BLaER1 treated with 17β-estradiol and CSF1 and Interleukin-3, amounts not matched to agents 10 nM and 100 nM (cell line): Measurements from ENCODE around the gene GBX1.
A peak's percentile ranks its signal among the peaks of the same experiment; 100 is the strongest.

Source experiments
- H3K27ac ChIP-seq, 11 experiments: shearing (Covaris generic); formaldehyde crosslinking; 2 replicates each; pipeline ENCODE4 v1.8.1; 2022
- H3K27me3 ChIP-seq, 11 experiments: shearing (Covaris generic); formaldehyde crosslinking; 2 replicates each; pipeline ENCODE4 v1.8.1; 2022
- H3K36me3 ChIP-seq, 11 experiments: shearing (Covaris generic); formaldehyde crosslinking; 2 replicates each; pipeline ENCODE4 v1.8.1; 2022
- H3K4me1 ChIP-seq, 10 experiments: shearing (Covaris generic); formaldehyde crosslinking; 2 replicates each; pipeline ENCODE4 v1.8.1; 2022
- H3K4me2 ChIP-seq, 11 experiments: shearing (Covaris generic); formaldehyde crosslinking; 2 replicates each; pipeline ENCODE4 v1.8.1; 2022
- H3K4me3 ChIP-seq, 10 experiments: shearing (Covaris generic); formaldehyde crosslinking; 2 replicates each; pipeline ENCODE4 v1.8.1; 2022
- H3K9ac ChIP-seq, 11 experiments: shearing (Covaris generic); formaldehyde crosslinking; 2 replicates each; pipeline ENCODE4 v1.8.1; 2022
- H3K9me3 ChIP-seq, 11 experiments: shearing (Covaris generic); formaldehyde crosslinking; replicated peaks in 1 of 11; 2 replicates each; pipeline ENCODE4 v1.8.1; 2022
- H4K20me1 ChIP-seq, 11 experiments: shearing (Covaris generic); formaldehyde crosslinking; 2 replicates each; pipeline ENCODE4 v1.8.1; 2022
- Cebpa-rat ChIP-seq, 11 experiments: shearing (Covaris generic); IDR thresholded peaks; 2 replicates each; pipeline ENCODE4 v1.8.1; 2022

GBX1 gene

GRCh38 chr7:151125470-151125845, 42.0 kb downstream of the GBX1 start:
- Histone ChIP-seq H3K27ac (no peak overlapping the region), H3K4me1 (peaks cover 0 to 24% (median 9%) of the 10 kb centered on the region in 10 experiments; a peak in 13 of 20 replicates)

GRCh38 chr7:151124899-151125399, 42.5 kb downstream of the GBX1 start:
- Histone ChIP-seq H3K4me2 (peak overlapping the region in 1 of 11 experiments; percentile 7; a peak in 1 of 22 replicates), H3K27me3 (no peaks in the 10 kb centered on the region), H3K9ac (no peak overlapping the region), H3K9me3 (no peaks in the 10 kb centered on the region), H3K4me1 (peaks cover 0 to 21% (median 5%) of the 10 kb centered on the region in 10 experiments; a peak in 13 of 20 replicates), H3K36me3 (peaks cover 22 to 98% (median 76%) of the 10 kb centered on the region in 11 experiments), H4K20me1 (peaks cover 29 to 99% (median 75%) of the 10 kb centered on the region in 11 experiments), H3K27ac (no peak overlapping the region), H3K4me3 (no peak overlapping the region)
- no peak for TF ChIP-seq Cebpa-rat (IDR thresholded peaks at IDR 0.05)

More at GRCh38 chr7:151125470-151125845, 42.0 kb downstream of the GBX1 start:
- no peak for TF ChIP-seq Cebpa-rat (IDR thresholded peaks at IDR 0.05)
- Histone ChIP-seq H3K4me2 (no peak overlapping the region), H3K36me3 (peaks cover 23 to 98% (median 76%) of the 10 kb centered on the region in 11 experiments), H3K4me3 (no peak overlapping the region), H3K9me3 (no peaks in the 10 kb centered on the region), H3K27me3 (no peaks in the 10 kb centered on the region), H3K9ac (no peak overlapping the region), H4K20me1 (peaks cover 27 to 99% (median 75%) of the 10 kb centered on the region in 11 experiments)

GRCh38 chr7:151124481-151124880, 43.0 kb downstream of the GBX1 start:
- no peak for TF ChIP-seq Cebpa-rat (IDR thresholded peaks at IDR 0.05)
- Histone ChIP-seq H4K20me1 (peaks cover 29 to 100% (median 76%) of the 10 kb centered on the region in 11 experiments), H3K9me3 (no peaks in the 10 kb centered on the region), H3K4me2 (no peak overlapping the region; a peak in 1 of 22 replicates), H3K27ac (no peak overlapping the region), H3K36me3 (peaks cover 24 to 98% (median 77%) of the 10 kb centered on the region in 11 experiments), H3K4me3 (no peak overlapping the region), H3K27me3 (no peaks in the 10 kb centered on the region), H3K9ac (no peak overlapping the region), H3K4me1 (peaks cover 0 to 17% (median 3%) of the 10 kb centered on the region in 10 experiments; a peak in 6 of 20 replicates)

GRCh38 chr7:151123822-151124464, 43.6 kb downstream of the GBX1 start:
- no peak overlapping the region for H3K4me3 ChIP-seq
- H3K27me3 ChIP-seq, result no peaks in the 10 kb centered on the region
- peaks cover 0 to 17% (median 3%) of the 10 kb centered on the region in 10 experiments; a peak in 6 of 20 replicates for H3K4me1 ChIP-seq
- peaks cover 34 to 100% (median 80%) of the 10 kb centered on the region in 11 experiments for H4K20me1 ChIP-seq
- H3K27ac ChIP-seq, result no peak overlapping the region
- H3K36me3 ChIP-seq, result peaks cover 28 to 98% (median 80%) of the 10 kb centered on the region in 11 experiments
- H3K4me2 ChIP-seq, result no peak overlapping the region
- no peak overlapping the region for H3K9ac ChIP-seq
- no peaks in the 10 kb centered on the region for H3K9me3 ChIP-seq
- TF ChIP-seq Cebpa-rat (IDR thresholded peaks at IDR 0.05), result no peak

- no peak for TF ChIP-seq Cebpa-rat (IDR thresholded peaks at IDR 0.05)
- no peaks in the 10 kb centered on the region for H3K27me3 ChIP-seq
- H3K4me2 ChIP-seq, result no peak overlapping the region
- no peaks in the 10 kb centered on the region for H3K9me3 ChIP-seq
- no peak overlapping the region for H3K9ac ChIP-seq
- H3K4me1 ChIP-seq, result peaks cover 0 to 17% (median 3%) of the 10 kb centered on the region in 10 experiments; a peak in 6 of 20 replicates
- H3K36me3 ChIP-seq, result peaks cover 28 to 98% (median 80%) of the 10 kb centered on the region in 11 experiments
- H3K27ac ChIP-seq, result no peak overlapping the region
- H4K20me1 ChIP-seq, result peaks cover 41 to 100% (median 85%) of the 10 kb centered on the region in 11 experiments
- no peak overlapping the region for H3K4me3 ChIP-seq
Measured at GRCh38 chr7:151123158-151123821, 44.2 kb downstream of the GBX1 start.

GRCh38 chr7:151122796-151123157, 44.7 kb downstream of the GBX1 start:
- Histone ChIP-seq H3K36me3 (peaks cover 28 to 98% (median 80%) of the 10 kb centered on the region in 11 experiments), H3K4me2 (no peak overlapping the region), H4K20me1 (peaks cover 45 to 100% (median 85%) of the 10 kb centered on the region in 11 experiments), H3K27me3 (no peaks in the 10 kb centered on the region), H3K4me1 (peaks cover 0 to 21% (median 5%) of the 10 kb centered on the region in 10 experiments; a peak in 12 of 20 replicates), H3K27ac (no peak overlapping the region), H3K4me3 (no peak overlapping the region), H3K9me3 (no peaks in the 10 kb centered on the region), H3K9ac (no peak overlapping the region)
- TF ChIP-seq Cebpa-rat (IDR thresholded peaks at IDR 0.05), result no peak

- H3K27ac ChIP-seq, result no peak overlapping the region
- H3K4me3 ChIP-seq, result no peak overlapping the region
- no peaks in the 10 kb centered on the region for H3K27me3 ChIP-seq
- TF ChIP-seq Cebpa-rat (IDR thresholded peaks at IDR 0.05), result no peak
- no peak overlapping the region for H3K9ac ChIP-seq
- H4K20me1 ChIP-seq, result peaks cover 45 to 100% (median 85%) of the 10 kb centered on the region in 11 experiments
- peaks cover 4 to 26% (median 10%) of the 10 kb centered on the region in 10 experiments; a peak in 18 of 20 replicates for H3K4me1 ChIP-seq
- no peaks in the 10 kb centered on the region for H3K9me3 ChIP-seq
- H3K4me2 ChIP-seq, result no peak overlapping the region
- peaks cover 28 to 98% (median 78%) of the 10 kb centered on the region in 11 experiments for H3K36me3 ChIP-seq
Measured at GRCh38 chr7:151122276-151122675, 45.2 kb downstream of the GBX1 start.

GRCh38 chr7:151121380-151122170, 45.9 kb downstream of the GBX1 start:
- no peak overlapping the region for H3K4me3 ChIP-seq
- H3K9me3 ChIP-seq, result no peaks in the 10 kb centered on the region
- H4K20me1 ChIP-seq, result peaks cover 52 to 100% (median 85%) of the 10 kb centered on the region in 11 experiments
- no peak overlapping the region for H3K4me2 ChIP-seq
- peaks cover 11 to 33% (median 17%) of the 10 kb centered on the region in 10 experiments; a peak in 18 of 20 replicates for H3K4me1 ChIP-seq
- H3K9ac ChIP-seq, result no peak overlapping the region; a peak in 1 of 22 replicates
- TF ChIP-seq Cebpa-rat (IDR thresholded peaks at IDR 0.05), result no peak
- peaks cover 0 to 2% (median 0%) of the 10 kb centered on the region in 11 experiments; a peak in 3 of 22 replicates for H3K27me3 ChIP-seq
- no peak overlapping the region for H3K27ac ChIP-seq
- H3K36me3 ChIP-seq, result peaks cover 28 to 98% (median 78%) of the 10 kb centered on the region in 11 experiments
